Measurements from ENCODE around the gene DROSHA. TPM values are rescaled to one million over a fixed set of nuclear protein-coding genes. Genes with fewer than 3 reads are reported as not detected.

Gene DROSHA
- total RNA-seq, 1 donor from 2014 or later = 46.5 TPM

- no peak for DNase-seq (ENCODE audit: low spot score)
Observed at GRCh38 chr5:31465291-31465690, 66.6 kb downstream of the DROSHA start.

- DNase-seq (ENCODE audit: low spot score) = no peak
Observed at GRCh38 chr5:31464081-31464480, 67.8 kb downstream of the DROSHA start.

- DNase-seq (ENCODE audit: low spot score) = no peak
Observed at GRCh38 chr5:31463351-31463750, 68.5 kb downstream of the DROSHA start.

- no peak for DNase-seq (ENCODE audit: low spot score)
Observed at GRCh38 chr5:31459594-31459993, 72.3 kb downstream of the DROSHA start.

- no peak for DNase-seq (ENCODE audit: low spot score)
Observed at GRCh38 chr5:31455172-31455571, 76.7 kb downstream of the DROSHA start.

- no peak for DNase-seq (ENCODE audit: low spot score)
Observed at GRCh38 chr5:31453522-31453921, 78.4 kb downstream of the DROSHA start.

GRCh38 chr5:31452314-31452713, 79.6 kb downstream of the DROSHA start:
- no peak for DNase-seq (ENCODE audit: low spot score)

- DNase-seq (ENCODE audit: low spot score) = no peak
Observed at GRCh38 chr5:31449962-31450361, 81.9 kb downstream of the DROSHA start.

- no peak for DNase-seq (ENCODE audit: low spot score)
Observed at GRCh38 chr5:31449174-31449573, 82.7 kb downstream of the DROSHA start.

- DNase-seq (ENCODE audit: low spot score) = no peak
Observed at GRCh38 chr5:31445041-31445600, 86.8 kb downstream of the DROSHA start.

- no peak for DNase-seq (ENCODE audit: low spot score)
Observed at GRCh38 chr5:31443572-31443971, 88.3 kb downstream of the DROSHA start.

GRCh38 chr5:31442058-31442745, 89.7 kb downstream of the DROSHA start:
- no peak for DNase-seq (ENCODE audit: low spot score)

GRCh38 chr5:31436851-31437250, 95.0 kb downstream of the DROSHA start:
- no peak for DNase-seq (ENCODE audit: low spot score)

- no peak for DNase-seq (ENCODE audit: low spot score)
Observed at GRCh38 chr5:31435730-31436129, 96.2 kb downstream of the DROSHA start.

- DNase-seq (ENCODE audit: low spot score) = no peak
Observed at GRCh38 chr5:31434898-31435297, 97.0 kb downstream of the DROSHA start.

GRCh38 chr5:31433229-31433628, 98.7 kb downstream of the DROSHA start:
- no peak for DNase-seq (ENCODE audit: low spot score)

GRCh38 chr5:31427724-31428309, 104.1 kb downstream of the DROSHA start:
- no peak for DNase-seq (ENCODE audit: low spot score)

- no peak for DNase-seq (ENCODE audit: low spot score)
Observed at GRCh38 chr5:31427013-31427723, 104.7 kb downstream of the DROSHA start.

- no peak for DNase-seq (ENCODE audit: low spot score)
Observed at GRCh38 chr5:31421806-31422586, 109.9 kb downstream of the DROSHA start.

- no peak for DNase-seq (ENCODE audit: low spot score)
Observed at GRCh38 chr5:31417512-31417911, 114.4 kb downstream of the DROSHA start.

- DNase-seq (ENCODE audit: low spot score) = no peak
Observed at GRCh38 chr5:31416547-31416946, 115.3 kb downstream of the DROSHA start.

- DNase-seq (ENCODE audit: low spot score) = no peak
Observed at GRCh38 chr5:31415960-31416359, 115.9 kb downstream of the DROSHA start.
